GM23338 (cell line): ENCODE data around the gene PLCH2. TPM values are rescaled to one million over a fixed set of nuclear protein-coding genes. Genes with fewer than 3 reads are reported as not detected.

Experiments
- ATAC-seq: fragments of 200-7000 bp; cut with Tn5 transposase; 3 replicates; pipeline ENCODE4 v1.9.1; 2020
- DNase-seq: peaks from one replicate; pipeline ENCODE4 v3.0.0-alpha.2; 2015; ENCODE audit warnings: low spot score
- H2AFZ ChIP-seq: fragments of 200-600 bp; sonication (generic); 2 replicates; pipeline ENCODE4 v1.8.0; 2016; ENCODE audit warnings: antibody characterized with exemption, mild to moderate bottlenecking, moderate library complexity
- H3F3A ChIP-seq: fragments of 200-600 bp; sonication (generic); replicated peaks from 2 replicates; pipeline ENCODE4 v1.8.0; 2017; ENCODE audit warnings: antibody characterized with exemption, mixed run types, low read depth
- H3K27ac ChIP-seq: fragments of 200-600 bp; sonication (generic); 2 replicates; pipeline ENCODE4 v1.6.1; 2016; ENCODE audit warnings: low read depth
- H3K27me3 ChIP-seq: fragments of 200-600 bp; sonication (generic); 2 replicates; pipeline ENCODE4 v1.8.0; 2016; ENCODE audit warnings: mild to moderate bottlenecking, mixed run types, moderate library complexity; ENCODE audit not compliant: insufficient read depth
- H3K36me3 ChIP-seq: fragments of 200-600 bp; sonication (generic); 2 replicates; pipeline ENCODE4 v1.8.0; 2016; ENCODE audit warnings: mild to moderate bottlenecking; ENCODE audit not compliant: insufficient read depth
- H3K4me1 ChIP-seq: fragments of 200-600 bp; sonication (generic); 2 replicates; pipeline ENCODE4 v1.8.0; 2016; ENCODE audit warnings: mild to moderate bottlenecking, moderate library complexity; ENCODE audit not compliant: insufficient read depth
- H3K4me2 ChIP-seq: fragments of 200-600 bp; sonication (generic); 2 replicates; pipeline ENCODE4 v1.7.1; 2017; ENCODE audit warnings: mixed run types
- H3K4me3 ChIP-seq: fragments of 200-600 bp; sonication (generic); 2 replicates; pipeline ENCODE4 v1.6.1; 2016; ENCODE audit warnings: mixed run types
- H3K79me2 ChIP-seq: fragments of 200-600 bp; sonication (generic); replicated peaks from 2 replicates; pipeline ENCODE4 v1.8.0; 2017; ENCODE audit warnings: mild to moderate bottlenecking; ENCODE audit not compliant: insufficient read depth
- H3K9me2 ChIP-seq: fragments of 200-600 bp; sonication (generic); 2 replicates; pipeline ENCODE4 v1.8.0; 2017; ENCODE audit not compliant: insufficient read depth
- H4K20me1 ChIP-seq: fragments of 200-600 bp; sonication (generic); replicated peaks from 2 replicates; pipeline ENCODE4 v1.8.0; 2017; ENCODE audit warnings: mild to moderate bottlenecking; ENCODE audit not compliant: insufficient read depth
- H3K27ac Mint-ChIP-seq: 2 replicates; pipeline ENCODE4 v1.8.0; 2020; ENCODE audit warnings: inconsistent platforms, mild to moderate bottlenecking, moderate library complexity, mixed read lengths
- H3K27me3 Mint-ChIP-seq: 3 replicates; pipeline ENCODE4 v1.8.0; 2022; ENCODE audit warnings: low read depth, mild to moderate bottlenecking, moderate library complexity, mixed read lengths, inconsistent platforms; ENCODE audit not compliant: insufficient read depth, poor library complexity
- H3K36me3 Mint-ChIP-seq: 3 replicates; pipeline ENCODE4 v1.8.0; 2021; ENCODE audit warnings: low read depth, mild to moderate bottlenecking, inconsistent platforms, moderate library complexity, mixed read lengths
- H3K4me1 Mint-ChIP-seq: 3 replicates; pipeline ENCODE4 v1.8.0; 2020; ENCODE audit warnings: mild to moderate bottlenecking, inconsistent platforms, mixed read lengths
- H3K4me3 Mint-ChIP-seq: 3 replicates; pipeline ENCODE4 v1.8.0; 2021; ENCODE audit warnings: moderate library complexity, mild to moderate bottlenecking, inconsistent platforms, mixed read lengths
- H3K9me3 Mint-ChIP-seq: 3 replicates; pipeline ENCODE4 v1.8.0; 2020; ENCODE audit warnings: moderate library complexity, mild to moderate bottlenecking, inconsistent platforms, mixed read lengths
- CREB1 ChIP-seq: fragments of 250-450 bp; sonication (Bioruptor Pico); IDR thresholded peaks from 2 replicates; pipeline ENCODE4 v1.5.0; 2020; ENCODE audit warnings: low read depth, mild to moderate bottlenecking, moderate library complexity
- CTCF ChIP-seq, 2 experiments: fragments of 200-600 bp in 1 of 2; sonication (generic) in 1 of 2; conservative IDR thresholded peaks; 2 replicates each; pipeline versions ENCODE4 v1.5.1 to v1.6.1; 2016 to 2017; ENCODE audit warnings: antibody characterized with exemption in 2 of 2, low read depth in 2 of 2, mild to moderate bottlenecking in 2 of 2, moderate library complexity in 1 of 2
- ETS1 ChIP-seq: IDR thresholded peaks from 2 replicates; pipeline ENCODE4 v1.6.1; 2016; ENCODE audit warnings: antibody characterized with exemption
- EZH2 ChIP-seq: fragments of 200-600 bp; sonication (generic); IDR thresholded peaks from one replicate; pipeline ENCODE4 v1.8.0; 2017; ENCODE audit warnings: antibody characterized with exemption, mild to moderate bottlenecking, low read depth; ENCODE audit not compliant: unreplicated experiment
- EZH2phosphoT487 ChIP-seq: fragments of 200-600 bp; sonication (generic); IDR thresholded peaks from one replicate; pipeline ENCODE4 v1.8.1; 2018; ENCODE audit warnings: antibody characterized with exemption; ENCODE audit not compliant: unreplicated experiment
- JUNB ChIP-seq: IDR thresholded peaks from one replicate; pipeline ENCODE4 v1.6.1; 2016; ENCODE audit warnings: antibody characterized with exemption; ENCODE audit not compliant: unreplicated experiment
- NANOG ChIP-seq: IDR thresholded peaks from 2 replicates; pipeline ENCODE4 v1.6.1; 2016; ENCODE audit warnings: antibody characterized with exemption, borderline replicate concordance
- POLR2AphosphoS5 ChIP-seq: IDR thresholded peaks from 2 replicates; pipeline ENCODE4 v1.6.1; 2016; ENCODE audit warnings: antibody characterized with exemption, low read depth
- REST ChIP-seq: IDR thresholded peaks from one replicate; pipeline ENCODE4 v1.6.1; 2018; ENCODE audit warnings: antibody characterized with exemption; ENCODE audit not compliant: unreplicated experiment
- STAT1 ChIP-seq: IDR thresholded peaks from one replicate; pipeline ENCODE4 v1.6.1; 2016; ENCODE audit warnings: antibody characterized with exemption; ENCODE audit not compliant: unreplicated experiment
- ZNF114 ChIP-seq: fragments of 250-450 bp; sonication (Bioruptor Pico); IDR thresholded peaks from 2 replicates; pipeline ENCODE4 v1.5.0; 2020; ENCODE audit warnings: mild to moderate bottlenecking, moderate library complexity
- ZNF331 ChIP-seq: fragments of 250-450 bp; sonication (Bioruptor Pico); IDR thresholded peaks from 2 replicates; pipeline ENCODE4 v1.5.0; 2020; ENCODE audit warnings: low read depth, mild to moderate bottlenecking, moderate library complexity
- ZNF462 ChIP-seq: fragments of 250-450 bp; sonication (Bioruptor Pico); IDR thresholded peaks from 2 replicates; pipeline ENCODE4 v1.5.0; 2020; ENCODE audit warnings: mild to moderate bottlenecking, moderate library complexity
- polyA plus RNA-seq: library from polyadenylated mRNA; unstranded; fragments of >200 nt; fragmentation: Nextera tagmentation; extraction: Ambion mirVana; gene quantifications from 2 replicates; pipeline ENCODE4 v1.2.1, GENCODE V29; 2016
- total RNA-seq: library from RNA; depleted of rRNA; stranded (reverse); fragments of >200 nt; shearing (Covaris generic); gene quantifications from 2 replicates; pipeline ENCODE4 v1.2.3, GENCODE V29; 2014

The PLCH2 gene
- total and polyA plus RNA-seq, 2 experiments from 2014 or later: 0.31 TPM; not detected in 1

GRCh38 chr1:2501041-2501819 is 25.1 kb downstream of the PLCH2 start:
- H2AFZ ChIP-seq: no peak overlapping the region
- Mint-ChIP-seq H3K27me3 (peaks cover 11% of the 10 kb centered on the region), H3K27ac (no peak overlapping the region), H3K36me3 (no peaks in the 10 kb centered on the region), H3K4me1 (no peaks in the 10 kb centered on the region), H3K4me3 (no peak overlapping the region), H3K9me3 (no peaks in the 10 kb centered on the region)
- H3K27ac ChIP-seq: no peak overlapping the region
- H3K9me2 ChIP-seq: no peaks in the 10 kb centered on the region
- no peaks in the 10 kb centered on the region for H3K79me2 ChIP-seq
- H3K4me3 ChIP-seq: no peak overlapping the region
- TF ChIP-seq EZH2phosphoT487: no peak
- no peak for TF ChIP-seq POLR2AphosphoS5
- no peak for TF ChIP-seq ZNF114 (CRISPR knock-in tag)
- TF ChIP-seq CREB1: no peak
- TF ChIP-seq ZNF331 (CRISPR knock-in tag): no peak
- no peak for TF ChIP-seq JUNB
- no peak for TF ChIP-seq STAT1
- TF ChIP-seq EZH2: no peak
- TF ChIP-seq ETS1: no peak
- TF ChIP-seq CTCF (conservative IDR thresholded peaks at IDR 0.05; ENCODE audit: low read depth in 2 of 2): no peak
- TF ChIP-seq NANOG: no peak
- TF ChIP-seq ZNF462 (CRISPR knock-in tag): no peak
- no peak for TF ChIP-seq REST
- no peaks in the 10 kb centered on the region for H3K4me1 ChIP-seq
- H3F3A ChIP-seq: no peaks in the 10 kb centered on the region
- DNase-seq: no peak
- no peaks in the 10 kb centered on the region for H4K20me1 ChIP-seq
- ATAC-seq: no peak
- H3K4me2 ChIP-seq: no peak overlapping the region
- H3K36me3 ChIP-seq: no peaks in the 10 kb centered on the region
- no peaks in the 10 kb centered on the region for H3K27me3 ChIP-seq
